CD4-positive, alpha-beta T cell (primary cell): ENCODE data around the gene BTBD1. TPM values are rescaled to one million over a fixed set of nuclear protein-coding genes. Genes with fewer than 3 reads are reported as not detected.

ENCODE experiments used
- ATAC-seq: fragments of 200-7000 bp; cut with Tn5 transposase; one replicate; pipeline ENCODE4 v1.10.0; 2022; ENCODE audit warnings: mild to moderate bottlenecking; ENCODE audit not compliant: poor library complexity
- CTCF ChIA-PET: fragments of 350-600 bp; sonication (Branson Sonifier 250); formaldehyde crosslinking; loops from one replicate; lab custom pipeline; 2021; ENCODE audit warnings: antibody characterized with exemption, inconsistent platforms; lab: Charles Lee
- POLR2A ChIA-PET: fragments of 350-600 bp; sonication (Branson Sonifier 250); formaldehyde crosslinking; loops from one replicate; lab custom pipeline; 2021; ENCODE audit warnings: antibody characterized with exemption, inconsistent platforms; lab: Charles Lee
- DNase-seq, 14 experiments: peaks; one replicate each; pipeline ENCODE4 v3.0.0-alpha.2; 2013 to 2020; ENCODE audit warnings: mixed read lengths in 2 of 14
- H3K27ac ChIP-seq, 2 donors: one replicate each; pipeline versions ENCODE4 v1.5.1 to v1.7.0; 2013; ENCODE audit warnings: low read length in 2 of 2, low read depth in 1 of 2, mild to moderate bottlenecking in 1 of 2
- H3K27me3 ChIP-seq, 2 experiments: 1 replicate in 1 of 2; 2 replicates in 1 of 2; pipeline versions ENCODE4 v1.6.1 to v1.7.0; 2013; ENCODE audit warnings: low read length in 2 of 2, control low read depth in 1 of 2, mild to moderate bottlenecking in 1 of 2, moderate library complexity in 1 of 2; ENCODE audit not compliant: insufficient read depth in 2 of 2, control insufficient read depth in 1 of 2
- H3K36me3 ChIP-seq: one replicate; pipeline ENCODE4 v1.6.1; 2013; ENCODE audit warnings: low read length, control low read depth; ENCODE audit not compliant: insufficient read depth
- H3K4me1 ChIP-seq: one replicate; pipeline ENCODE4 v1.6.1; 2013; ENCODE audit warnings: low read length, control low read depth; ENCODE audit not compliant: insufficient read depth
- H3K4me3 ChIP-seq: one replicate; pipeline ENCODE4 v1.5.1; 2013; ENCODE audit warnings: mild to moderate bottlenecking, low read length, moderate library complexity
- H3K9me3 ChIP-seq, 2 experiments: 1 replicate in 1 of 2; 2 replicates in 1 of 2; pipeline versions ENCODE4 v1.6.1 to v1.7.0; 2013; ENCODE audit warnings: low read length in 2 of 2, mild to moderate bottlenecking in 2 of 2, control low read depth in 1 of 2, moderate library complexity in 1 of 2; ENCODE audit not compliant: control insufficient read depth in 1 of 2, insufficient read depth in 1 of 2
- H3K27ac Mint-ChIP-seq: one replicate; pipeline ENCODE4 v1.8.0; 2020; ENCODE audit warnings: mixed read lengths
- H3K27me3 Mint-ChIP-seq: one replicate; pipeline ENCODE4 v1.8.0; 2021; ENCODE audit warnings: mixed read lengths
- H3K36me3 Mint-ChIP-seq: one replicate; pipeline ENCODE4 v1.8.0; 2021; ENCODE audit warnings: low read depth, mixed read lengths
- H3K4me1 Mint-ChIP-seq: one replicate; pipeline ENCODE4 v1.8.0; 2021; ENCODE audit warnings: low read depth, mixed read lengths
- H3K4me3 Mint-ChIP-seq: one replicate; pipeline ENCODE4 v1.8.0; 2020; ENCODE audit warnings: mild to moderate bottlenecking, mixed read lengths
- H3K9me3 Mint-ChIP-seq: one replicate; pipeline ENCODE4 v1.8.0; 2020; ENCODE audit warnings: mixed read lengths
- CTCF ChIP-seq: fragments of 200-600 bp; IDR thresholded peaks from one replicate; pipeline ENCODE4 v1.8.0; 2022; ENCODE audit warnings: antibody characterized with exemption, mild to moderate bottlenecking
- intact Hi-C, 2 experiments: fragments of 100-400 bp; cut with DNase I in 1 of 2; cut with micrococcal nuclease in 1 of 2; formaldehyde crosslinking; loops; one replicate each; pipeline versions ENCODE4 v1.15.1 to v1.9.0; 2023 to 2025; cut with DNase I, micrococcal nuclease
- total RNA-seq, 174 experiments: library from RNA in 2 of 174; stranded (reverse) in 2 of 174; gene quantifications; one replicate each; pipeline ENCODE4 v1.2.3 and lab custom pipeline; 2021 to 2026

BTBD1 gene
- total RNA-seq, 2 experiments from 2014 or later: 26.3 to 27.5 TPM

GRCh38 chr15:83114856-83115255 is 47.8 kb upstream of the BTBD1 start:
- Mint-ChIP-seq H3K9me3 (no peaks in the 10 kb centered on the region), H3K36me3 (no peaks in the 10 kb centered on the region), H3K4me3 (no peak overlapping the region), H3K4me1 (no peaks in the 10 kb centered on the region), H3K27ac (no peak overlapping the region), H3K27me3 (peaks cover 25% of the 10 kb centered on the region)
- Histone ChIP-seq H3K4me3 (no peak overlapping the region), H3K9me3 (no peaks in the 10 kb centered on the region), H3K27ac (no peak overlapping the region), H3K27me3 (peaks cover 2 to 4% of the 10 kb centered on the region in 2 experiments), H3K4me1 (no peaks in the 10 kb centered on the region), H3K36me3 (no peaks in the 10 kb centered on the region)
- intact Hi-C loops: no loop called here
- ChIA-PET POLR2A (no interaction called here), CTCF (no interaction called here)
- no peak for TF ChIP-seq CTCF
- no peak for DNase-seq
- no peak for ATAC-seq

GRCh38 chr15:83113881-83114674 is 47.0 kb upstream of the BTBD1 start:
- H3K36me3 ChIP-seq: no peaks in the 10 kb centered on the region
- H3K27ac ChIP-seq: no peak overlapping the region
- Mint-ChIP-seq H3K27me3 (peaks cover 33% of the 10 kb centered on the region), H3K27ac (no peak overlapping the region), H3K4me1 (no peaks in the 10 kb centered on the region), H3K4me3 (no peak overlapping the region), H3K9me3 (no peaks in the 10 kb centered on the region), H3K36me3 (no peaks in the 10 kb centered on the region)
- no peak for TF ChIP-seq CTCF
- DNase-seq (no peak), ATAC-seq (no peak)
- H3K4me1 ChIP-seq: no peaks in the 10 kb centered on the region
- H3K27me3 ChIP-seq: peaks cover 6 to 9% of the 10 kb centered on the region in 2 experiments
- CTCF ChIA-PET: no interaction called here
- intact Hi-C loops: no loop called here
- H3K9me3 ChIP-seq: no peaks in the 10 kb centered on the region
- POLR2A ChIA-PET: no interaction called here
- no peak overlapping the region for H3K4me3 ChIP-seq

- ATAC-seq (no peak), DNase-seq (no peak)
- H3K4me1 Mint-ChIP-seq: peaks cover 10% of the 10 kb centered on the region
- H3K4me3 Mint-ChIP-seq: no peak overlapping the region
- no peak for TF ChIP-seq CTCF
- intact Hi-C loops: no loop called here
- no peak overlapping the region for H3K27ac ChIP-seq
- peaks cover 14 to 20% of the 10 kb centered on the region in 2 experiments for H3K27me3 ChIP-seq
- CTCF ChIA-PET: no interaction called here
- H3K36me3 ChIP-seq: no peaks in the 10 kb centered on the region
- H3K4me3 ChIP-seq: no peak overlapping the region
- H3K36me3 Mint-ChIP-seq: no peaks in the 10 kb centered on the region
- no peak overlapping the region for H3K27ac Mint-ChIP-seq
- POLR2A ChIA-PET: no interaction called here
- peaks cover 0 to 8% of the 10 kb centered on the region in 2 experiments for H3K9me3 ChIP-seq
- no peaks in the 10 kb centered on the region for H3K9me3 Mint-ChIP-seq
- peaks cover 8% of the 10 kb centered on the region for H3K4me1 ChIP-seq
- peaks cover 44% of the 10 kb centered on the region for H3K27me3 Mint-ChIP-seq
Observed at GRCh38 chr15:83112956-83113299, 45.9 kb upstream of the BTBD1 start.
